Measurements from ENCODE around the gene FAM20A.
A peak's percentile ranks its signal among the peaks of the same experiment; 100 is the strongest.
"Not testable (repeated sequence)": the region's sequence is repeated elsewhere in the genome, so short reads cannot be mapped to it uniquely, and the experiment has no call there.

The FAM20A gene

DNA sequence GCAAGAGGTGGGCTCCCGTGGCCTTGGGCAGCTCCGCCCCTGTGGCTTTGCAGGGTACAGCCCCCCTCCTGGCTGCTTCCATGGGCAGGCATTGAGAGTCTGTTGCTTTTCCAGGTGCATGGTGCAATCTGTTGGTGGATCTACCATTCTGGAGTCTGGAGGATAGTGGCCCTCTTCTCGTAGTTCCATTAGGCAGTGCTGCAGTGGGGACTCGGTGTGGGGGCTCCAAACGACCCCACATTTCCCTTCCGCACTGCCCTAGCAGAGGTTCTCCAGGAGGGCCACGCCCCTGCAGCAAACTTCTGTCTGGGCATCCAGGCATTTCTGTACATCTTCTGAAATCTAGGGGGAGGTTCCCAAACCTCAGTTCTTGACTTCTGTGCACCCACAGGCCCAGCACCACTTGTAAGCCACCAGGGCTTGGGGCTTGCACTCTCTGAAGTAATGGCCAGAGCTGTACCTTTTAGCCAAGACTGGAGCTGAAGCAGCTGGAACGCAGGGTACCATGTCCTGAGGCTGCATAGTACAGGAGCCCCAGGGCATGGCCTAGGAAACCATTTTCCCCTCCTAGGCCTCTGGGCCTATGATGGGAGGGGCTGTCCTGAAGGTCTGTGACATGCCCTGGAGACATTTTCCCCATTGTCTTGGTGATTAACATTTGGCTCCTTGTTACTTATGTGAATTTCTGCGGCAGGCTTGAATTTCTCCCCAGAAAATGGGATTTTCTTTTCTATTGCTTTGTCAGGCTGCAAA is 82.9 kb downstream of the FAM20A start:
- DNase-seq: no peak

- DNase-seq: not testable (repeated sequence)
These were observed 83.6 kb downstream of the FAM20A start for GRCh38 chr17:68517605-68518004.

DNA sequence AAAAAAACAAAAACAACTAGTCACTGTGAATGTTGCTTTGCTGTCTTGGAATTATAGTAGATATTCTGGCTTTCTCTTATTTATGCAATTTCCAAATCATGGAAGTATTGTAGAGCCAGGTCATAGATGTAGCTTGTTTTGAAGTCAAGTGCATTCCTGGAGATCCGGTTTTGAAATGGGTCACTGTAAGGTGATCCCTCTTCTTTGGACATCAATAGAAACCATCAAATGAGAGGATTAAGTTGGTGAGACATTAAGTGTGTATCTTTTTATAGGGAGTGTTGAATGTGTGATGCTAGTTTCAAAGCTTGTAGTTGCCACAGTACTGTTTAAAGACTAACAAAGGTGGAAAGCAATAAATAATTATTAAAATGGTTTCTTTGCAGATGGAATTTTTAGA is 84.4 kb downstream of the FAM20A start:
- DNase-seq: no peak

DNA sequence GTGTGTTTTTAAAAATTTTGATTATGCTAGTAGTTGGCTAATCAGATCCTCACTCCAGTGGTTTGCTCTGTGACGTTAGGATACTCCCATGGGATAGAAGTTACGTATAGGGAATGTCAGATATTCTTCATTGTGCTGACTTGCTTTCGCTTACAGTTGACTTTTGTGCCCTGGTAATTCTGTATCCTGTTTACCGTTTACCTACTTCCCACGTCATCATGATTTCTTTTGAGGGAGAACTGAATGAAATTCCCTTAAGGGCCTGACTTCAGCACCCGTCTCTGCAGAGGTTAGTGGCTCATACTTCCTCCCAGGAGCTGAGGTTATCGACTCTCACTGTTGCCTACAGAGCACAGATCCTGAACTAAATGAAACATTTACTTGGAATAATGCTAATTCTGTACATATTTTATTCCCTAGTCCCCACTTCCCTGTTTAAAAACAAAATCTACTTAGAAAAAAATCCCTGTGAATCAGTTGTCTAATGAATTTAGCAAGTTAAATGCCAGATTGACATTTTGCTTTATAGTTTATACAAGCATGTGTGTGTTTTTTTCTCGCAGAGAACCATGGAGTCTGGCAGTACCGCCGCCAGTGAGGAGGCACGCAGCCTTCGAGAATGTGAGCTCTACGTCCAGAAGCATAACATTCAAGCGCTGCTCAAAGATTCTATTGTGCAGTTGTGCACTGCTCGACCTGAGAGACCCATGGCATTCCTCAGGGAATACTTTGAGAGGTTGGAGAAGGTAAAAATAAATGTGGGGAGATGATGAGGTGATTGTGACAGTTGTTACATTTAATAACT is 86.1 kb downstream of the FAM20A start:
- DNase-seq: no peak

DNA sequence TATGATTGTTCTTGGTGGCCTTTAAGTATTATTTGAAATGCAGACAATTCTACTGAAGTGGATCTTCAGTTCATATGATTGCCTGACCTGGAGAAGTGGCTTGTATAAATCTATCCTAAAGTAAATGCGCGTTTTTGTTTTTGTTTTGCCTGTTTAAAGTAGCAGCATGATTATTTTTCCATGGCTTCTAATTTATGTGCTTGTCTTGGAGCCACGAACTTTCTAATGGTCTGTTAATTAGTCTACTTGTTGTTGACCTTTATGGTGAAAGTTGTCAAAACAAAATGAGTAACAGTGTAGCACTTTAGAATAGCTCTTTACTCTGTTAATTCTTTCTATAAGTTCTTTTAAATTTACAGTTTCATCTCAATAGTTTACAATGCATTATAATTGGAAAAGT is 87.2 kb downstream of the FAM20A start:
- DNase-seq: no peak

GRCh38 chr17:68512960-68513474 is 88.2 kb downstream of the FAM20A start:
- DNase-seq: peak; percentile 63

DNA sequence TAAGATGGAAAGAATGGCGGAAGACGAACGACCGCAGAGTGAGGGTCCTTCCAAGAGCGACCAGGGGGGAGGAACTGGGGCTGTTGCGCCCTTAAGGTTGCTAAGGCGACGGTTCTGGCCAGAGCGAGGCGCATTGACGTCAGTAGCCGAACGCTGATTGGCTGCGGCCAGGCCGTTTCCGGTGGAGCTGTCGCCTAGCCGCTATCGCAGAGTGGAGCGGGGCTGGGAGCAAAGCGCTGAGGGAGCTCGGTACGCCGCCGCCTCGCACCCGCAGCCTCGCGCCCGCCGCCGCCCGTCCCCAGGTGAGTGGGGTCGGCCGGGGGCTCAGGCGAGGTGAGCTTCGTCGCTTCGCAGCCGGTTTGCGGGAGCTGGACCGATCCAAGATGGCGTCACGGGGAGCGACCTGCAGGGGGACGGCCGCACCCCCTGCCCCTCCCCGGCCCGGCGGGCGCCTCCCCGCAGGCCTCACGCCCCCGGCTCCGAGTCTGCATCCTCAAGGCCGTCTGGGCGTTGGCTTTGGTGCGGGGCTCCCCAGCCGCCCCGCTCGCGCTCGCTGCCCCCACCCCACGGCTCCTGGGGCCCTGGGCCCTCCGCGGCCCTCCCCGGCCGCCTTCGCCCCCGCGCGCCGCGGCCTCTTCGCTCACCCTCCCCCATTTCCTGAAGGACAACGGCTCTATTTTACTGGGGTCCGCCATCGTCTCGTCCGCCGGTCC is 88.8 kb downstream of the FAM20A start, which contains the start of gene PRKAR1A:
PRKAR1A (plus strand) TSS at position 184 of the 713 bp plus-strand sequence. CDS start 2,970 bp downstream, outside the sequence.
- DNase-seq: peak; percentile 58

- DNase-seq: peak; percentile 58
These were observed 89.4 kb downstream of the FAM20A start for GRCh38 chr17:68511671-68512246.

GRCh38 chr17:68511254-68511670 is 89.9 kb downstream of the FAM20A start:
- DNase-seq: peak; percentile 32

DNA sequence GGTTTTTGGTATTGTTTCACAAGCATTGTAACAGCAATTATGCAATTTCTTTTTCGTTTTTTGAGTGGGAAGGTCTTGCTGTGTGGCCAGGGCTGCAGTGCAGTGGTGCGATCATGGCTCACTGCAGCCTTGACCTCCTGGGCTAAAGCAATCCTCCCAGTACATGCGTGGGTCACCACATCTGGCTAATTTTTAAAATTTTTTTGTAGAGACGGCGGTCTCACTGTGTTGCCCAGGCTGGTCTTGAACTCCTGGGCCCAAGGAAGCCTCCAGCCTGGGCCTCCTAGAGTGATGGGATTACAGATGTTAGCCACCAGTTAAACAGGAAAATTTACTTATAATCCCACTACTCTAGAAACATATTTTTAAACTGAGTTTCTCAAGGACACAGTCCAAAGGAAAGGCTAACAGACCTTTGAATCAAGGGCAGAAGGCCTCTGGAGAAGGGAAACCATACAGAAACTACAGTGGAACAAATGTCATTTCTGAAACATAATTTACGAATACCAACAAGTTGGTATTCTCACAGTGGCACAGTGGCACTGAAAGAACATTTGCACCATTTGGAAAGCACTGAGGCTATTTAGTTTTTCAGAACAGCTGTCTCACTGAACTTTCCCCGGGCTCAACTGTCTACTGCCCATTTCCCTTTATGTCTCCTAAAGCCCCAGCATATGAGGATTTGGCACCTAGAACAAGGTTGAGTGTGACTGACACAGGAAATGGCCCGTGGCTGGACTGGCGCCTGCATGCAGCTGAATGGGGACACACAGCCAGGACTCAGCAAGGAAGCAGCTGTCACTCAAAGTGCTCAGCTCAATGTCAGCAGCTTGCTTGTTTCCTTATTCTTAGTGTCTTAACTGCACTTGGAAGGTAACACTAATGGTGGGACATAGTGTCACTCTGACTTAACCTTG is 91.8 kb downstream of the FAM20A start:
- DNase-seq: peak; percentile 17

DNA sequence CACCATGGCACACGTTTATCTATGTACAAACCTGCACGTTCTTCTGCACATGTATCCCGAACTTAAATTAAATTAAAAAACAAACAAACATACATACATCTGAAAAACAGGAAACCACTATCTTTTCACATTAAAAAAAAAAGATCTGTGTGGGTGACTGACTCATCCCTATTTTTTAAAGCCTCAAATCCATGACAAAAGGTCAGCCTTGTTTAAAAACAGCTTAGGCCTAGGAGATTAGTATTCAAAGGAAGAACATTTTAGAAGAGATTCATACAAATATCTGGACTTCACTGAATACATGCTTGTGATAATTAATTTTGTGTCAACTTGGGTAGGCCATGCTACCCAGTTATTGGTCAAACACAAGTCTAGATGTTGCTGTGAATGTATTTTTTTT is 93.6 kb downstream of the FAM20A start:
- no peak for DNase-seq

DNA sequence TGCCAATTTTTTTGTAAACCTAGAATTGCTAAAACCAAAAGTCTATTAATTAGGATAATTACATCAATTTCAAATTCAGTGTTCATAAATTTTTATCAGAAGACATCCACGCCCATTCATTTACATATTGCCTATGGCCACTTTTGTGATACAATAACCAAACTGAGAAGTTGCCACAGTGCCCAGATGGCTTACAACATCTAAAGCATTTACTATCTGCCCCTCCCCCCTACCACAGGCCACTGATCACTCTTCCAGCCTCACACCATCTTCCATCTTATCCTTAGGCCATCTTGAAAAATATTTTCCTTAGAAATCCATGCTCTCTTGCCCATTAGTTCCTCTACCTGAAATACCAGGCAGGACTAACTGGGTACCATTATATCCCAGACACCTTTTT is 95.2 kb downstream of the FAM20A start:
- no peak for DNase-seq

GRCh38 chr17:68501074-68501473 is 100.1 kb downstream of the FAM20A start:
- no peak for DNase-seq

- DNase-seq: no peak
These were observed 101.6 kb downstream of the FAM20A start for GRCh38 chr17:68499587-68499986.

GRCh38 chr17:68498479-68499326 is 102.5 kb downstream of the FAM20A start:
- DNase-seq: no peak

DNA sequence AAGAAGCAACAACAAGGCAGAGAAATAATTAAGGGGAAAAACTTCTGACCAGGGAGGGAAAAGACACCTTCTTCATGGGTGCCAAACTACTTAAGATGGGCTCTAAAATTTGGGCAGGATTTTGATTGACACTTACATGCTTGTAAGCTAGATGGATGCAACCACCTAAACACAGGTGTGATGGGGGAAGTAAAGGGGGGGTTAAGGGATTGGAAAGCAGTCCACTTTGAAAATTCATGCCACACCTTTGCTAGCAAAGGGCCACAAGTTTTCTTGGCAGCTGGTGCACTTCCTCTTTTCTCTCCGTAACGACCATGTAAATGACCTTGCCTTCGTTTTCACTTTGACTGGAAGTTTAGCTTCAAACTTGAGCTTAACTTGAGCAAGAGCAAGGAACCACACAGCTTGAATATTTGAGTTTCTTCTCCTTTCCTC is 103.3 kb downstream of the FAM20A start:
- DNase-seq: no peak

DNA sequence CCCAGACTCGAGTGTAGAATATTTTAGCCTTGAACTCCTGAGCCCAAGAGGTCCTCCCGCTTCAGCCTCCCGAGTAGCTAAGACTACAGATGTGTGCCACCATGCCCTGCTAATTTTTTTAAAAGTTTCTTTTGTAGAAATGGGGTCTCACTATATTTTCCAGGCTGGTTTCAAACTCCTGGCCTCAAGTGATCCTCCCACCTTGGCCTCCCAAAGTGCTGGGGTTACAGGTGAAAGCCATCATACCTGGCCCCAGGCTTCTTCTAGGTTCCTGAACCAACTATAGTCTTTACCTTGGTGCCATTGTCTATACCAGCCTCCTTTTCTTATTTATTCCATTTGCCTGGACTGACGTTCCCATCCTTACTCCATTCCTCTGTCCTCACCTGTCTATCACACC is 106.1 kb downstream of the FAM20A start:
- DNase-seq: no peak

DNA sequence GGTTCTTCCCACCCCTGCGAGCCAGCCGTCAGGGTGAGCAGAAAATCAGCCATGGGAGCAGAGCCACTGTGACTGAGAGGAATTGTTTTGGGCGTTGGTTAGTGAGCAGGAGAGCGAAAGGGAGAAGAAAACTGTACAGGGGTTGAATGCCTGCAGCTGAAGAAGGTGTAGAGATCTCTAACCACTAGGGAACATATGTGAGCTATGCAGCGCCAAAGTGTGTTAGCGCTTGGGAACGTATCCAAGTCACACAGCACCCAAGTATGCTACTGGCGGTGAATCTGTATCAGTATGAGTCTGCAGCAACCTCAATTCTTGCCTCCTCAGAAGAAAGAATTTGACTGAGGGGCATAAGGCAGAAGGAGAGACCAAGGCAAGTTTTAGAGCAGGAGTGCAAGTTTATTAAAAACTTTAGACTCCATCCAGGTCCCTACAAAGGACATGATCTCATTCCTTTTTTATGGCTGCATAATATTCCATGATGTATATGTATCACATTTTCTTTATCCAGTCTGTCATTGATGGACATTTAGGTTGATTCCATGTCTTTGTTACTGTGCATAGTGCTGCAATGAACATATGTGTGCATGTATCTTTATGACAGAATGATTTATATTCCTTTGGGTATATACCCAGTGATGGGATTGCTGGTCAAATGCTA is 108.6 kb downstream of the FAM20A start:
- not testable (repeated sequence) for DNase-seq

DNA sequence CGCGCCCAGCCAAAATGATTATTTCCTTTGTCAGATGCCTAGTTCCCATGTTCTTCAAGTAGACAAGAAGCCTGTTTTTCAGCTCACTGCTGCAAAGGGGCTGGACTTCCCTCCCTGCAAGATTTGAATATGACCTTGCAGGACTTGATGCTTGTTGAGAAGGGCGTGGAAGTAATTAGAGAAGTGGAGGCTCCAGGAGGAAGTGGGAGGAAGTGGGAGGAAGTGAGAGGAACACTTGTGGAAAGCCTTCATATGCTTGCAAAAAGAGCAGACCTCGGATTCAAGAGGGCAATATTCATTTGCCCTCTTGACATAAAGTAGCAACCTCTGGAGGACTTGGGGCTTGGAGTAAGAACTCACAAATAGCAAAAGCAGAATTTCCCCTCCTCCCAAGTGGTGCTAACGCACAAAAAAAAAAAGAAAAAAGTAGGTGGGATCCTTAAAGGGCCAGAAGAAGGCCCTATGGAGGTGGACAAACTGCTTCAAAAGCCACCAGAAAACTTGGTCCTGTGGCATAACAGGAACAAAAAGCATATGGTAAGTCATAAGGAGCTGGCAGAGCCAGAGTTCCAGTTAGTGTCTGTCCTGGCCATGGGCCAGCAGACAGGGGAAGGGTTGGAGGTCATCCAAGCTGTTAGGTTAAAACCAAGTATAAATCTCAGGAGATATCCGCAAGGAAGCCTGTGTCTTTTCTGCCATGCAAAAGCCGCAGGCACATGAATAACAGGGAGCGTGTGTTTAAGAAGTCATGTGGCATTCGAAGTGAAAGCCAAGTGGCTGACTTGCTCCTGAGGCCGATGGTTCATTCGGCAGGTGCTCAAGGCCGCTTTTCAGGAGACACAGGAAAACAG is 109.6 kb downstream of the FAM20A start:
- DNase-seq: peak; percentile 36
